IMR-90 (cell line): Measurements from ENCODE around the gene RHOT2. TPM values are rescaled to one million over a fixed set of nuclear protein-coding genes. Genes with fewer than 3 reads are reported as not detected.

Experiments
- ATAC-seq: fragments of 200-7000 bp; cut with Tn5 transposase; 2 replicates; pipeline ENCODE4 v1.9.1; 2020; ENCODE audit warnings: low read depth, mild to moderate bottlenecking, moderate library complexity
- BruUV-seq: library from RNA; stranded (reverse); fragments of 400-500 nt; replicated peaks from 2 replicates; lab custom pipeline; 2021; lab: Mats Ljungman, UMichigan
- CTCF ChIA-PET: fragments of 300-600 bp; formaldehyde crosslinking; extraction: SDS; loops from one replicate; lab custom pipeline; 2021; ENCODE audit warnings: antibody characterized with exemption; lab: Yijun Ruan, JAX
- POLR2A ChIA-PET: fragments of 300-600 bp; sonication (Branson Sonifier 250); formaldehyde crosslinking; loops from one replicate; lab custom pipeline; 2022; ENCODE audit warnings: antibody characterized with exemption; ENCODE audit not compliant: unreplicated experiment; lab: Charles Lee
- DNase-seq: peaks from one replicate; pipeline ENCODE4 v3.0.0; 2013
- H2AFZ ChIP-seq: replicated peaks from 2 replicates; pipeline ENCODE3; 2013; ENCODE audit warnings: low read length, mild to moderate bottlenecking; ENCODE audit not compliant: poor library complexity
- H2AK5ac ChIP-seq: 2 replicates; pipeline ENCODE4 v1.6.1; 2013; ENCODE audit warnings: low read depth, low read length, inconsistent platforms
- H2AK9ac ChIP-seq: replicated peaks from 2 replicates; pipeline ENCODE3; 2013; ENCODE audit warnings: mild to moderate bottlenecking, low read depth, low read length, moderate library complexity; ENCODE audit not compliant: poor library complexity
- H2BK120ac ChIP-seq: 2 replicates; pipeline ENCODE4 v1.6.1; 2013; ENCODE audit warnings: low read depth, low read length, inconsistent platforms
- H2BK15ac ChIP-seq: 3 replicates; pipeline ENCODE4 v1.6.1; 2013; ENCODE audit warnings: low read depth, low read length, inconsistent platforms
- H2BK20ac ChIP-seq: 2 replicates; pipeline ENCODE4 v1.6.1; 2013; ENCODE audit warnings: low read depth, mild to moderate bottlenecking, inconsistent platforms, low read length, moderate library complexity
- H2BK5ac ChIP-seq: 2 replicates; pipeline ENCODE4 v1.6.1; 2013; ENCODE audit warnings: mild to moderate bottlenecking, low read depth, low read length, inconsistent platforms; ENCODE audit not compliant: poor library complexity, severe bottlenecking
- H3K14ac ChIP-seq: replicated peaks from 2 replicates; pipeline ENCODE4 v1.6.1; 2013; ENCODE audit warnings: low read depth, low read length, inconsistent platforms
- H3K18ac ChIP-seq: 2 replicates; pipeline ENCODE4 v1.6.1; 2013; ENCODE audit warnings: low read depth, low read length, control low read depth
- H3K23ac ChIP-seq: 2 replicates; pipeline ENCODE4 v1.6.1; 2013; ENCODE audit warnings: low read depth, low read length, inconsistent platforms
- H3K27ac ChIP-seq: 2 replicates; pipeline ENCODE4 v1.5.1; 2013; ENCODE audit warnings: mild to moderate bottlenecking, control low read depth, low read length; ENCODE audit not compliant: insufficient read depth
- H3K27me3 ChIP-seq: 2 replicates; pipeline ENCODE4 v1.6.1; 2013; ENCODE audit warnings: low read length; ENCODE audit not compliant: control insufficient read depth, insufficient read depth
- H3K36me3 ChIP-seq: 2 replicates; pipeline ENCODE4 v1.6.1; 2013; ENCODE audit warnings: low read length, mixed read lengths; ENCODE audit not compliant: control insufficient read depth, insufficient read depth
- H3K4ac ChIP-seq: 2 replicates; pipeline ENCODE4 v1.6.1; 2013; ENCODE audit warnings: low read depth, low read length, inconsistent platforms
- H3K4me1 ChIP-seq: 2 replicates; pipeline ENCODE4 v1.6.1; 2013; ENCODE audit warnings: low read length, mixed read lengths; ENCODE audit not compliant: control insufficient read depth, insufficient read depth
- H3K4me2 ChIP-seq: 2 replicates; pipeline ENCODE4 v1.6.1; 2013; ENCODE audit warnings: low read depth, mild to moderate bottlenecking, control low read depth, low read length, moderate library complexity
- H3K4me3 ChIP-seq: 2 replicates; pipeline ENCODE4 v1.5.1; 2013; ENCODE audit warnings: low read depth, mild to moderate bottlenecking, control low read depth, low read length, moderate library complexity; ENCODE audit not compliant: insufficient read depth
- H3K56ac ChIP-seq: 2 replicates; pipeline ENCODE4 v1.6.1; 2013; ENCODE audit warnings: low read length, inconsistent platforms; ENCODE audit not compliant: insufficient read depth; ENCODE audit errors: extremely low read depth
- H3K79me1 ChIP-seq, 2 experiments: 2 replicates each; pipeline ENCODE4 v1.6.1; 2013; ENCODE audit warnings: low read length in 2 of 2, inconsistent platforms in 1 of 2, low read depth in 1 of 2
- H3K9ac ChIP-seq: 2 replicates; pipeline ENCODE4 v1.6.1; 2013; ENCODE audit warnings: low read depth, low read length, control low read depth
- H3K9me1 ChIP-seq: 2 replicates; pipeline ENCODE4 v1.6.1; 2013; ENCODE audit warnings: low read length, inconsistent platforms; ENCODE audit not compliant: insufficient read depth
- H3K9me3 ChIP-seq: 2 replicates; pipeline ENCODE4 v1.6.1; 2013; ENCODE audit warnings: low read length; ENCODE audit not compliant: control insufficient read depth, insufficient read depth
- H4K20me1 ChIP-seq: 2 replicates; pipeline ENCODE4 v1.6.1; 2013; ENCODE audit warnings: low read length, inconsistent platforms; ENCODE audit not compliant: insufficient read depth
- H4K5ac ChIP-seq: 2 replicates; pipeline ENCODE4 v1.6.1; 2013; ENCODE audit warnings: mild to moderate bottlenecking, low read depth, low read length, control low read depth
- H4K8ac ChIP-seq, 2 experiments: 2 replicates each; pipeline ENCODE4 v1.6.1; 2013; ENCODE audit warnings: low read depth in 2 of 2, low read length in 2 of 2, control low read depth in 1 of 2, inconsistent platforms in 1 of 2
- H4K91ac ChIP-seq: 2 replicates; pipeline ENCODE4 v1.6.1; 2013; ENCODE audit warnings: low read depth, low read length, inconsistent platforms; ENCODE audit not compliant: insufficient read depth
- CEBPB ChIP-seq: IDR thresholded peaks from 2 replicates; pipeline ENCODE4 v1.6.1; 2012; ENCODE audit warnings: low read depth, low read length, improper control_type of control experiment
- NFE2L2 ChIP-seq: fragments of 150-350 bp; IDR thresholded peaks from 2 replicates; pipeline ENCODE4 v1.6.1; 2016; ENCODE audit warnings: low read depth, mild to moderate bottlenecking, low read length
- WGBS, 2 experiments: methylation state at CpG; one replicate each; pipeline versions ENCODE4 v1.1.5 to v1.1.7; 2013; ENCODE audit warnings: missing lambda C conversion rate in 2 of 2; ENCODE audit not compliant: insufficient read length in 1 of 2; ENCODE audit errors: extremely low coverage in 2 of 2; 5-methylcytosine and 5-hydroxymethylcytosine counted together
- dilution Hi-C: fragments of 300-500 bp; cut with HindIII; formaldehyde crosslinking; loops from one replicate; pipeline ENCODE4 v1.14.3; 2018; ENCODE audit warnings: low sequenced_read_pairs; ENCODE audit not compliant: unreplicated experiment
- in situ Hi-C: fragments of 300-500 bp; cut with MboI; formaldehyde crosslinking; loops from 3 replicates; pipeline ENCODE4 v1.14.3; 2019; ENCODE audit warnings: low sequenced_read_pairs, inconsistent platforms, mixed read lengths
- intact Hi-C: fragments of 100-400 bp; cut with micrococcal nuclease; formaldehyde crosslinking; loops from 2 replicates; pipeline ENCODE4 v1.10.0; 2022
- polyA plus RNA-seq, 3 experiments: library from polyadenylated mRNA; depleted of rRNA; stranded (reverse); fragments of >200 nt; gene quantifications; 2 replicates each; pipeline ENCODE4 v1.2.3, GENCODE V29; 2012; ENCODE audit warnings: low replicate concordance in 1 of 3
- total RNA-seq: library from RNA; depleted of rRNA; stranded (reverse); fragments of >200 nt; gene quantifications from 2 replicates; pipeline ENCODE4 v1.2.3, GENCODE V29; 2012

The RHOT2 gene
- total and polyA plus RNA-seq, 2 of the 4 experiments (the other 2 are of a cell fraction): 20.3 to 181 TPM

- no peak overlapping the region for H2AFZ ChIP-seq
- no TSS peak for BruUV-seq
- in situ Hi-C loops (no loop called here), intact Hi-C loops (no loop called here), dilution Hi-C loops (no loop called here)
- no peak overlapping the region for H2BK5ac ChIP-seq
- no peak overlapping the region for H2BK15ac ChIP-seq
- no peak overlapping the region for H3K9ac ChIP-seq
- H4K8ac ChIP-seq: no peak overlapping the region
- TF ChIP-seq CEBPB (no peak), NFE2L2 (no peak)
- no peak overlapping the region for H2BK20ac ChIP-seq
- no peak overlapping the region for H4K91ac ChIP-seq
- H3K23ac ChIP-seq: no peak overlapping the region
- 1% methylated on average over 15 of the region's 64 CpGs; no CpG with 5 or more reads in 1 of the 2 experiments for WGBS, 2 experiments
- H3K4me2 ChIP-seq: no peak overlapping the region
- no peak overlapping the region for H2AK9ac ChIP-seq
- H4K20me1 ChIP-seq: peaks cover 4% of the 10 kb centered on the region; the same call in 1 of the 2 replicates
- CTCF ChIA-PET: no interaction called here
- no peaks in the 10 kb centered on the region; the same call in 1 of the 2 replicates for H3K9me3 ChIP-seq
- H3K9me1 ChIP-seq: peaks cover 7% of the 10 kb centered on the region
- H3K56ac ChIP-seq: no peak overlapping the region
- no peaks in the 10 kb centered on the region for H3K36me3 ChIP-seq
- H3K27me3 ChIP-seq: peaks cover 53% of the 10 kb centered on the region
- no peak overlapping the region for H3K14ac ChIP-seq
- no peak overlapping the region for H4K5ac ChIP-seq
- no peak overlapping the region for H3K27ac ChIP-seq
- no peak overlapping the region for H2BK120ac ChIP-seq
- H3K4ac ChIP-seq: no peak overlapping the region
- H3K4me3 ChIP-seq: no peak overlapping the region
- no peak overlapping the region for H2AK5ac ChIP-seq
- H3K79me1 ChIP-seq: peaks cover 5 to 7% of the 10 kb centered on the region in 2 experiments; a peak in 3 of 4 replicates
- no peak overlapping the region for H3K18ac ChIP-seq
- POLR2A ChIA-PET: no interaction called here
- ATAC-seq (no peak), DNase-seq (no peak)
- peaks cover 7% of the 10 kb centered on the region; the same call in 1 of the 2 replicates for H3K4me1 ChIP-seq
Measured at GRCh38 chr16:694187-694862, 26.4 kb downstream of the RHOT2 start.
